ENCODE results near the gene SLC32A1. TPM values are rescaled to one million over a fixed set of nuclear protein-coding genes. Genes with fewer than 3 reads are reported as not detected.

Gene SLC32A1
- total RNA-seq, 1 experiment from 2014 or later = not detected

- TF ChIP-seq, protein P1, sequence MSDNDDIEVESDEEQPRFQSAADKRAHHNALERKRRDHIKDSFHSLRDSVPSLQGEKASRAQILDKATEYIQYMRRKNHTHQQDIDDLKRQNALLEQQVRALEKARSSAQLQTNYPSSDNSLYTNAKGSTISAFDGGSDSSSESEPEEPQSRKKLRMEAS (IDR thresholded peaks at IDR 0.05) = no peak
- no peak for TF ChIP-seq ZNF274 (IDR thresholded peaks at IDR 0.05; ENCODE audit: low read depth, low read length)
- no peak for TF ChIP-seq ZFX (IDR thresholded peaks at IDR 0.05)
- TF ChIP-seq SRF (IDR thresholded peaks at IDR 0.05; ENCODE audit: low read depth) = no peak
- TF ChIP-seq JUND (IDR thresholded peaks at IDR 0.05) = no peak
- no peak for TF ChIP-seq SIN3A (IDR thresholded peaks at IDR 0.05; ENCODE audit: low read depth)
- TF ChIP-seq ZBTB33 (IDR thresholded peaks at IDR 0.05; ENCODE audit: extremely low read depth, insufficient replicate concordance, low read length) = no peak
- TF ChIP-seq, protein P2, sequence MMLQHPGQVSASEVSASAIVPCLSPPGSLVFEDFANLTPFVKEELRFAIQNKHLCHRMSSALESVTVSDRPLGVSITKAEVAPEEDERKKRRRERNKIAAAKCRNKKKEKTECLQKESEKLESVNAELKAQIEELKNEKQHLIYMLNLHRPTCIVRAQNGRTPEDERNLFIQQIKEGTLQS (IDR thresholded peaks at IDR 0.05) = no peak
- TF ChIP-seq CEBPB (IDR thresholded peaks at IDR 0.05; ENCODE audit: low read depth) = no peak
- TF ChIP-seq POLR2A (IDR thresholded peaks at IDR 0.05; ENCODE audit: borderline replicate concordance, extremely low read depth, insufficient read depth, insufficient read length) = no peak
- no peak for TF ChIP-seq EZH2phosphoT487 (IDR thresholded peaks at IDR 0.05; ENCODE audit: borderline replicate concordance)
- no peak for TF ChIP-seq YY1 (IDR thresholded peaks at IDR 0.05; ENCODE audit: extremely low read depth, insufficient replicate concordance, low read depth, low read length)
- TF ChIP-seq CBX3 (IDR thresholded peaks at IDR 0.05; ENCODE audit: low read depth) = no peak
Measured at GRCh38 chr20:38752029-38752428, 27.7 kb downstream of the SLC32A1 start (continued).

DNA sequence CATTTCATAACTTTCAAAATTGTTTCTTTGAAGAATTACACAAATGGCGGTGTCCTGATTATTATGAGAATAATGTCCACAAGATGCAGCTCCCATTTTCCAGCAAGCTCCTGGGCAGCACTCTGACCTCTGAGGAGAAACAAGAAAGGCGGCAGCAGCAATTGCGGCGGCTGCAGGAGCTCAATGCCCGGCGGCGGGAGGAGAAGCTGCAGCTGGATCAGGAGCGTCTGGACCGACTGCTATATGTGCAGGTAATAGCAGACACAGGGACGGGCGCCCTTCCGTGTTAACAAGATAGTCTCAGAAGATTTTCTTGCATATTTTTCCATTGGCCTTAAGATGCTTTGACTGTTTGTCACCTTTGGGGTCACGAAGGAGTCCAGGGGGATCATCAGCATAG, 30.6 kb downstream of the SLC32A1 start:
- ChIA-PET CTCF (no interaction called here), RAD21 (ENCODE audit: low non-redundant PET in 1 of 2, low total read pairs in 2 of 2, uncharacterized antibody in 2 of 2, unreplicated experiment in 2 of 2) (no interaction called here), POLR2A (no interaction called here)
- H3K4me2 ChIP-seq (ENCODE audit: low read length) = no peak overlapping the region
- H3K9ac ChIP-seq (ENCODE audit: low read length) = no peak overlapping the region
- no peaks in the 10 kb centered on the region for H3K9me2 ChIP-seq (ENCODE audit: insufficient read depth)
- no peak overlapping the region for H2AFZ ChIP-seq (ENCODE audit: low read depth, low read length, poor library complexity, severe bottlenecking)
- no peak for ATAC-seq
- H3K27me3 ChIP-seq (ENCODE audit: insufficient read depth, low read length) = no peaks in the 10 kb centered on the region
- no peaks in the 10 kb centered on the region for H4K20me1 ChIP-seq (ENCODE audit: insufficient read depth)
- H3K4me3 ChIP-seq (replicated peaks in 1 of 2; ENCODE audit: low read depth in 1 of 2, low read length in 2 of 2) = no peak overlapping the region
- H3K9me3 ChIP-seq (ENCODE audit: control insufficient read depth in 1 of 2, insufficient read depth in 1 of 2, low read depth in 1 of 2, low read length in 2 of 2) = no peaks in the 10 kb centered on the region
- H3K27ac ChIP-seq (ENCODE audit: low read depth, low read length) = no peak overlapping the region
- no peak for DNase-seq (ENCODE audit: low read depth, low spot score)
- intact Hi-C loops (cut with micrococcal nuclease) = no loop called here
- peaks cover 42% of the 10 kb centered on the region for H3K79me2 ChIP-seq (ENCODE audit: insufficient read depth, low read length)
- H3K4me1 ChIP-seq (ENCODE audit: control insufficient read depth in 1 of 2, insufficient read depth in 2 of 2, low read length in 2 of 2) = peaks cover 0 to 3% of the 10 kb centered on the region in 2 experiments; a peak in 2 of 4 replicates
- peaks cover 51 to 66% of the 10 kb centered on the region in 2 experiments for H3K36me3 ChIP-seq (ENCODE audit: control insufficient read depth in 1 of 2, insufficient read depth in 2 of 2, low read length in 2 of 2)
- TF ChIP-seq ZNF274 (IDR thresholded peaks at IDR 0.05; ENCODE audit: low read depth, low read length) = no peak
- TF ChIP-seq SRF (IDR thresholded peaks at IDR 0.05; ENCODE audit: low read depth) = no peak
- no peak for TF ChIP-seq SIN3A (IDR thresholded peaks at IDR 0.05; ENCODE audit: low read depth)
- TF ChIP-seq YY1 (IDR thresholded peaks at IDR 0.05; ENCODE audit: extremely low read depth, insufficient replicate concordance, low read depth, low read length) = no peak
- TF ChIP-seq EGR1 (IDR thresholded peaks at IDR 0.05; ENCODE audit: low read depth) = no peak
- TF ChIP-seq CTCF (IDR thresholded peaks at IDR 0.05 in 2 of 3, conservative IDR thresholded peaks at IDR 0.05 in 1 of 3; ENCODE audit: borderline replicate concordance in 1 of 3, insufficient read depth in 1 of 3, low read depth in 2 of 3, low read length in 2 of 3) = no peak
- TF ChIP-seq CBX3 (IDR thresholded peaks at IDR 0.05; ENCODE audit: low read depth) = no peak
- no peak for TF ChIP-seq FOSL1 (IDR thresholded peaks at IDR 0.05; ENCODE audit: low read depth)
- no TSS peak for BruUV-seq (replicated peaks)
